Bronchial epithelial cell (primary cell): ENCODE data around the gene FFAR1. TPM values are rescaled to one million over a fixed set of nuclear protein-coding genes. Genes with fewer than 3 reads are reported as not detected.

ENCODE experiments used
- DNase-seq: peaks from one replicate; pipeline ENCODE4 v3.0.0-alpha.2; 2010; ENCODE audit warnings: low read depth
- FAIRE-seq: peaks from 2 replicates; lab custom pipeline; 2011; peaks lifted over from hg19 to GRCh38; lab: Jason Lieb, UNC
- H3K27me3 ChIP-seq: 2 replicates; pipeline ENCODE4 v1.5.1; 2011; ENCODE audit warnings: low read length; ENCODE audit not compliant: control insufficient read depth, insufficient read depth
- H3K36me3 ChIP-seq: 2 replicates; pipeline ENCODE4 v1.5.1; 2011; ENCODE audit warnings: low read length; ENCODE audit not compliant: control insufficient read depth, insufficient read depth
- H3K4me3 ChIP-seq: 2 replicates; pipeline ENCODE4 v1.5.1; 2011; ENCODE audit warnings: mild to moderate bottlenecking, low read depth, low read length, control low read depth
- total RNA-seq: library from RNA; depleted of rRNA; stranded (reverse); fragments of >200 nt; gene quantifications from 2 replicates; pipeline ENCODE4 v1.2.1, GENCODE V29; 2014
- TF ChIP-seq, protein P1 (sequence below): IDR thresholded peaks from 2 replicates; pipeline ENCODE4 v1.5.1; 2011; ENCODE audit warnings: mild to moderate bottlenecking, moderate library complexity, low read length, control low read depth, inconsistent platforms; ENCODE audit not compliant: insufficient read depth, severe bottlenecking

FFAR1 gene
- total RNA-seq, 1 donor from 2014 or later: not detected

DNA sequence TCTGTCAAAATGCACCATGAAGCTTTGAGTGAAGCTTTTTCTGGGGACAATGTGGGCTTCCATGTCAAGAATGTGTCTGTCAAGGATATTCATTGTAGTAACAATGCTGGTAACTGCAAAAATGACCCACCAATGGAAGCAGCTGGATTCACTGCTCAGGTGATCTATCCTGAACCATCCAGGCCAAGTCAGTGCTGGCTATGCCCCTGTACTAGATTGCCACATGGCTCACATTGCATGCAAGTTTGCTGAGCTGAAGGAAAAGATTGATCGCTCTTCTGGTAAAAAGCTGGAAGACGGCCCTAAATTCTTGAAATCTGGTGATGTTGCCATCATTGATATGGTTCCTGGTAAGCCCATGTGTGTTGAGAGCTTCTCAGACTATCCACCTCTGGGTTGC, 35.8 kb downstream of the FFAR1 start:
- TF ChIP-seq, protein P1, sequence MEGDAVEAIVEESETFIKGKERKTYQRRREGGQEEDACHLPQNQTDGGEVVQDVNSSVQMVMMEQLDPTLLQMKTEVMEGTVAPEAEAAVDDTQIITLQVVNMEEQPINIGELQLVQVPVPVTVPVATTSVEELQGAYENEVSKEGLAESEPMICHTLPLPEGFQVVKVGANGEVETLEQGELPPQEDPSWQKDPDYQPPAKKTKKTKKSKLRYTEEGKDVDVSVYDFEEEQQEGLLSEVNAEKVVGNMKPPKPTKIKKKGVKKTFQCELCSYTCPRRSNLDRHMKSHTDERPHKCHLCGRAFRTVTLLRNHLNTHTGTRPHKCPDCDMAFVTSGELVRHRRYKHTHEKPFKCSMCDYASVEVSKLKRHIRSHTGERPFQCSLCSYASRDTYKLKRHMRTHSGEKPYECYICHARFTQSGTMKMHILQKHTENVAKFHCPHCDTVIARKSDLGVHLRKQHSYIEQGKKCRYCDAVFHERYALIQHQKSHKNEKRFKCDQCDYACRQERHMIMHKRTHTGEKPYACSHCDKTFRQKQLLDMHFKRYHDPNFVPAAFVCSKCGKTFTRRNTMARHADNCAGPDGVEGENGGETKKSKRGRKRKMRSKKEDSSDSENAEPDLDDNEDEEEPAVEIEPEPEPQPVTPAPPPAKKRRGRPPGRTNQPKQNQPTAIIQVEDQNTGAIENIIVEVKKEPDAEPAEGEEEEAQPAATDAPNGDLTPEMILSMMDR: no peak
- H3K36me3 ChIP-seq: no peaks in the 10 kb centered on the region
- no peak overlapping the region for H3K4me3 ChIP-seq
- H3K27me3 ChIP-seq: no peaks in the 10 kb centered on the region
- DNase-seq (no peak), FAIRE-seq (no peak)

DNA sequence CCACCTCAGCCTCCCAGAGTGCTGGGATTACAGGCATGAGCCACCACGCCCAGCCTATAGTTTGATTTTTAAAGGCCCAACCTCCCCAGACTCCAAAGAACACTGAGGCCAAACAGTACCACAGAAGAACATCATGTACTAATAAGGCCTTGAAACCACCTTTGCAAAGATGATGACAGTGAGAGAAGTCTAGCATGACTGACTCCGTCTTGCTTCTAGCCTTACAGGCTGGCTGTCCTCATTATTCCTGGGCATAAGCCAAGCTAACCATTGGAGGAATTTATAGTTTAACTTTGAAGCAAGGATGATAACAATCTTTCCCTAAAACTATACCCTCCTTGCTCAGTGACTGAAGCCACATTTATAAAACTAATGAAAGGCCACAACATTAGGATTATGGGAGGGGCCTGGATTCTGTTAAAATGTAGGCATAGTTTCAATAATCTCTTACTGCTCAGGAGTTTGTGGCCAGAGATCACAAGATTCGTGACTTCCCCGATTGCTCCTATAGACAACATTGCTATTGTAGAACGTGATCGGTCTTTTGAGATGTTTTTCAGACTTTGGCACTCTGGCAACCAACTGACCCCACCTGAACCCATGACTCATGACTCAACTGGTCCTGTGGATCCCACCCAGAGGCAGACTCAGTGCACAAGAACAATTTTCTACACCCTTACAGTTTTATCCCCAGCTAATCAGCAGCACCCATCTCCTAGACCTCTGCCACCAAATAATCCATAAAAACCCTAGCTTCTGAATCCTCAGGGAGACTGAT, 40.8 kb downstream of the FFAR1 start:
- TF ChIP-seq, protein P1: no peak
- no peak for DNase-seq
- H3K36me3 ChIP-seq: no peaks in the 10 kb centered on the region

DNA sequence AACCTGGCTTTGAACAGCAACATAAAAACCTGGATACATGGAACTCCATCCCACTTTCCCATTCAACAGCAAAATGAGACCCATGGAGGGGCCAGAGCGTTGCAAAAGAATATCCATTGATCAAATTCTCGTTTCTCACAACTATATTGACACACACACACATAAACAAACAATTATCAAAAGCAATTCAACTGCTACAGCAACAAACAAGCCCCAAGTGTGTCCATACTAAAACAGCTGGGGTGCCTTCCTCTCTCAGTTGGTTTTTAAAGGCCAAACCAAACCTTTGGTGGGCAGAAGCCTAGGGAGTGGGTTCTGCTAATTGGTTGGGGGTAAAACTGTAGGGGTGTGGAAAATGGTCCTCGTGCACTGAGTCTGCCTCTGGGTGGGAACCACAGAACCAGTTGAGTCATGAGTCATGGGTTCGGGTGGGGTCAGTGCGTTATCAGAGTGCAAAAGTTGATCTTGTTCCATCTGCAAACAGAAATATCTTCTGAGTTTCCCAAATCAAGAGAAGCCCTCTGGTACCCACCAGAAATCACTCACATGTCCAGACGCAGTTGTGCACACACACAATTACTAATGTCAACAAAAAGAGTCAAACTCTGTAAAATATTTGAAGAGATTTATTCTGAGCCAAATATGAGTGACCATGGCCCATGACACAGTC, 41.6 kb downstream of the FFAR1 start:
- FAIRE-seq: no peak
- DNase-seq: no peak
- Histone ChIP-seq H3K36me3 (no peaks in the 10 kb centered on the region), H3K27me3 (no peaks in the 10 kb centered on the region), H3K4me3 (no peak overlapping the region)
- TF ChIP-seq, protein P1: no peak

More for the DNA sequence above, 40.8 kb downstream of the FFAR1 start:
- no peak overlapping the region for H3K4me3 ChIP-seq
- FAIRE-seq: no peak
- H3K27me3 ChIP-seq: no peaks in the 10 kb centered on the region

DNA sequence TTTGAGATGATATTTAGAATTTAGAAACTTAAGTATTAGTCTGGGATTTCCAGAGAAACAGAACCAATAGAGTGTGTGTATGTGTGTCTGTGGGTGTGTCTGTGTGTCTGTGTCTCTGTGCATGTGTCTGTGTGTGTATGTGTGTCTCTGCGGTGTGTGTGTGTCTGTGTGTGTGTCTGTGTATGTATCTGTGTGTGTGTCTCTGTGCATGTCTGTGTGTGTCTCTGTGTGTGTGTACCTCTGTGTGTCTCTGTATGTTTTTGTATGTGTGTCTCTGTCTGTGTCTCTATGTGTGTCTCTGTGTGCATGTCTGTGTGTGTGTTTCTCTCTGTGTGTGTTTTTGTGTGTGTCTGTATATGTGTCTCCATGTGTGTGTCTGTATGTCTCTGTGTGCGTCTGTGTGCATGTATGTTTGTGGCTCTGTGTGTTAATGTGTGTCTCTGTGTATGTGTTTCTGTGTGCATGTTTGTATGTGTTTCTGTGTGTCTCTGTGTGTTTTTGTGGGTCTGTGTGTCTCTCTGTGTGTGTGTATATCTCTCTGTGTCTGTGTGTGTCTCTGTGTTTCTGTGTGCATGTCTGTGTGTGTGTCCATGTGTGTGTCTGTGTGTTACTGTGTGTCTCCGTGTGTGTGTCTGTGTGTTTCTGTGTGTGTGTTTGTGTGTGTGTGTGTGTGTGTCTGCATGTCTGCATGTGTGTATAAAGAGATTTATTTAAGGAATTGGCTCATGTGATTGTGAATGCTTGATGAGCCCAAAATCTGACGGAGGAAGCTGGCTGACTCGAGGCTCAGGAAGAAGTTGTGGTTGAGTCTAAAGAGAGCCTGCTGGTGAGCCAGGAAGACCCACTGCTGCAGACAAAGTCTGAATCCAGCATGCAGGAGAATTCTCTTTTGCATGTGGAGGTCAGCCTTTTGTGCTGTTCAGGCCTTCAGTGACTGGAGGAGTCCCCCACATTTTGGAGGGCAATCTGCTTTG, 45.3 kb downstream of the FFAR1 start:
- Histone ChIP-seq H3K4me3 (no peak overlapping the region), H3K27me3 (no peaks in the 10 kb centered on the region), H3K36me3 (no peaks in the 10 kb centered on the region)
- TF ChIP-seq, protein P1: no peak
- FAIRE-seq (peak; percentile 62), DNase-seq (no peak)

DNA sequence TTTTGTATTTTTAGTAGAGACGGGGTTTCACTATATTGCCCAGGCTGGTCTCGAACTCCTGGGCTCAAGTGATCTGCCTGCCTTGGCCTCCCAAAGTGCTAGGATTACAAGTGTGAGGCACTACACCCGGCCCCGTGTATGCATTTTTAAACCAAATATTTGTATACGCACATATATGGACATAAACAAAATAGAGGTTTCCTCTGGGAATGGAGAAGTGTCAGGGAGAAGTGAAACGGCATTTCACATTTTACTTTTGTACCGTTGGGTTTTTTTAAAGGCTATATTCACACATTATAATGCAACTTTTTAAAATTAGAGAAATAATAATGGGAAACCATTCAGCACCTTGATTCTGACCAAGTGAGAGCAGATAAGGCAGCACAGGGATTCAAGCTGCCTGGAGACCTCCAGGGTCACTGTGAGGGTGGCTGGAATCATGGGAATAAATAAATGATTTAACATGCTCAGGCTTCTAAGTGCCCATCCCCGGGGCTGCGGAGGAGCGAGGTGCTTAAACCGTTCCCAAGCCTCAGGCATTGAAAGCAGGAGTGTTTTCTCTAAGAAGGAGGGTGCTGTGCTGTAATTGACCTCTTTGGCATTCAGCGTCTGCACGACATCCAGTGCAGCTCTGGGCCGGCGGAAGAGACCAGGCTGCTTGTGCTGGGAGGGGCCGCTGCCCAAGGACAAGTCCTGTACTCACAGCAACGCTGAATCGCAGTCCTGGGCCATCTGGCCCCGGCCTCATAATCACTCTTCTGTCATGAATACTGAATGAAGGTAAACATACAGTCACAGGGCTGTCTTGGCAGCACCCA, 47.9 kb downstream of the FFAR1 start:
- no peak for DNase-seq
- H3K36me3 ChIP-seq: no peaks in the 10 kb centered on the region
- H3K4me3 ChIP-seq: no peak overlapping the region
- no peak for FAIRE-seq
- H3K27me3 ChIP-seq: no peaks in the 10 kb centered on the region
- TF ChIP-seq, protein P1: no peak
